RWPE1 (cell line): ENCODE data around the gene RAC2.
A peak's percentile ranks its signal among the peaks of the same experiment; 100 is the strongest.

Experiments used
- CTCF ChIA-PET: fragments of 350-600 bp; sonication (Branson Sonifier 250); formaldehyde crosslinking; extraction: SDS; loops from one replicate; lab custom pipeline; 2021; lab: Yijun Ruan, JAX
- POLR2A ChIA-PET: fragments of 400-600 bp; formaldehyde crosslinking; extraction: SDS; loops from one replicate; lab custom pipeline; 2020; ENCODE audit warnings: antibody characterized with exemption; ENCODE audit not compliant: low non-redundant PET; lab: Yijun Ruan, JAX
- DNase-seq: peaks from one replicate; pipeline ENCODE4 v3.0.0; 2012; ENCODE audit warnings: low spot score
- H3K27ac ChIP-seq: fragments of 450-650 bp; 2 replicates; pipeline ENCODE4 v1.5.1; 2017
- CTCF ChIP-seq: fragments of 450-650 bp; conservative IDR thresholded peaks from 2 replicates; pipeline ENCODE4 v1.5.1; 2017; ENCODE audit warnings: low read depth, mild to moderate bottlenecking

The RAC2 gene

GRCh38 chr22:37244922-37245722 is 1.1 kb upstream of the RAC2 start:
- H3K27ac ChIP-seq = peak overlapping the region; percentile 80
- ChIA-PET POLR2A (no interaction called here), CTCF (no interaction called here)
- DNase-seq = no peak
- no peak for TF ChIP-seq CTCF

- CTCF ChIA-PET = interaction anchor here (0.9 kb wide), 1 partner anchor 16 kb away, joined by 3 read pairs; no protein-coding TSS in a partner anchor
- TF ChIP-seq CTCF = no peak
- no peak for DNase-seq
- POLR2A ChIA-PET = interaction anchor here (0.5 kb wide), 1 partner anchor 15 kb away, joined by 5 read pairs; no protein-coding TSS in a partner anchor
- H3K27ac ChIP-seq = peak overlapping the region; percentile 80
Observed at GRCh38 chr22:37243402-37244113, 511 bp downstream of the RAC2 start.

GRCh38 chr22:37242395-37242918 is 1.6 kb downstream of the RAC2 start:
- DNase-seq = peak; percentile 30
- POLR2A ChIA-PET = no interaction called here
- no peak for TF ChIP-seq CTCF
- CTCF ChIA-PET = interaction anchor here (0.6 kb wide), 3 partner anchors 29 to 372 kb away, joined by 3 to 4 read pairs (median 3); no protein-coding TSS in a partner anchor
- H3K27ac ChIP-seq = peak overlapping the region; percentile 80

GRCh38 chr22:37241351-37242142 is 2.5 kb downstream of the RAC2 start:
- no peak for TF ChIP-seq CTCF
- peak overlapping the region; percentile 80 for H3K27ac ChIP-seq
- no peak for DNase-seq
- ChIA-PET CTCF (interaction anchor here (0.6 kb wide), 2 partner anchors 122 to 371 kb away, joined by 3 to 4 read pairs; no protein-coding TSS in a partner anchor), POLR2A (no interaction called here)

GRCh38 chr22:37240941-37241320 is 3.1 kb downstream of the RAC2 start:
- ChIA-PET POLR2A (no interaction called here), CTCF (no interaction called here)
- H3K27ac ChIP-seq = peak overlapping the region; percentile 80
- no peak for DNase-seq
- TF ChIP-seq CTCF = no peak
